ENCODE data around the gene RAB11FIP3. TPM values are rescaled to one million over a fixed set of nuclear protein-coding genes. Genes with fewer than 3 reads are reported as not detected.

RAB11FIP3 gene
- total RNA-seq, 1 experiment from 2014 or later: 35.8 TPM

- ChIA-PET CTCF (no interaction called here), POLR2A (no interaction called here)
- intact Hi-C loops (cut with micrococcal nuclease; ENCODE audit: unreplicated experiment): no loop called here
- no peak overlapping the region for H3K27ac Mint-ChIP-seq (ENCODE audit: unreplicated experiment)
- no peaks in the 10 kb centered on the region for H3K27me3 Mint-ChIP-seq (ENCODE audit: insufficient read depth, unreplicated experiment)
- H3K36me3 Mint-ChIP-seq (ENCODE audit: insufficient read depth, unreplicated experiment): peaks cover 5% of the 10 kb centered on the region
- H3K4me1 ChIP-seq: peaks cover 9% of the 10 kb centered on the region; the same call in 1 of the 2 replicates
- TF ChIP-seq, protein P1, sequence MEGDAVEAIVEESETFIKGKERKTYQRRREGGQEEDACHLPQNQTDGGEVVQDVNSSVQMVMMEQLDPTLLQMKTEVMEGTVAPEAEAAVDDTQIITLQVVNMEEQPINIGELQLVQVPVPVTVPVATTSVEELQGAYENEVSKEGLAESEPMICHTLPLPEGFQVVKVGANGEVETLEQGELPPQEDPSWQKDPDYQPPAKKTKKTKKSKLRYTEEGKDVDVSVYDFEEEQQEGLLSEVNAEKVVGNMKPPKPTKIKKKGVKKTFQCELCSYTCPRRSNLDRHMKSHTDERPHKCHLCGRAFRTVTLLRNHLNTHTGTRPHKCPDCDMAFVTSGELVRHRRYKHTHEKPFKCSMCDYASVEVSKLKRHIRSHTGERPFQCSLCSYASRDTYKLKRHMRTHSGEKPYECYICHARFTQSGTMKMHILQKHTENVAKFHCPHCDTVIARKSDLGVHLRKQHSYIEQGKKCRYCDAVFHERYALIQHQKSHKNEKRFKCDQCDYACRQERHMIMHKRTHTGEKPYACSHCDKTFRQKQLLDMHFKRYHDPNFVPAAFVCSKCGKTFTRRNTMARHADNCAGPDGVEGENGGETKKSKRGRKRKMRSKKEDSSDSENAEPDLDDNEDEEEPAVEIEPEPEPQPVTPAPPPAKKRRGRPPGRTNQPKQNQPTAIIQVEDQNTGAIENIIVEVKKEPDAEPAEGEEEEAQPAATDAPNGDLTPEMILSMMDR (IDR thresholded peaks at IDR 0.05; ENCODE audit: insufficient read depth in 1 of 2, low read depth in 1 of 2, low read length in 1 of 2, severe bottlenecking in 1 of 2, unreplicated experiment in 1 of 2): no peak
- no peaks in the 10 kb centered on the region for H3K36me3 ChIP-seq (ENCODE audit: control insufficient read depth, insufficient read depth, low read length)
- no peaks in the 10 kb centered on the region for H3K9me3 ChIP-seq
- H3K4me3 Mint-ChIP-seq (ENCODE audit: unreplicated experiment): no peak overlapping the region
- BruUV-seq (replicated peaks): no TSS peak
- no peak overlapping the region for H3K4me3 ChIP-seq (ENCODE audit: low read depth, low read length)
- H3K27me3 ChIP-seq (replicated peaks; ENCODE audit: control insufficient read depth, insufficient read depth, low read length): no peaks in the 10 kb centered on the region
- H3K4me1 Mint-ChIP-seq (ENCODE audit: low read depth, unreplicated experiment): no peaks in the 10 kb centered on the region
- DNase-seq: no peak
- H3K9me3 Mint-ChIP-seq (ENCODE audit: unreplicated experiment): no peaks in the 10 kb centered on the region
Measured at GRCh38 chr16:565419-566330, 140.2 kb downstream of the RAB11FIP3 start.

- no peaks in the 10 kb centered on the region for H3K9me3 Mint-ChIP-seq (ENCODE audit: unreplicated experiment)
- peaks cover 9% of the 10 kb centered on the region; the same call in 1 of the 2 replicates for H3K4me1 ChIP-seq
- no TSS peak for BruUV-seq (replicated peaks)
- intact Hi-C loops (cut with micrococcal nuclease; ENCODE audit: unreplicated experiment): no loop called here
- no peak within 1 kb of the TSS for H3K27ac Mint-ChIP-seq (ENCODE audit: unreplicated experiment)
- H3K36me3 ChIP-seq (ENCODE audit: control insufficient read depth, insufficient read depth, low read length): no peaks in the 10 kb centered on the region
- POLR2A ChIA-PET: no interaction called here
- no peak within 1 kb of the TSS for H3K4me3 Mint-ChIP-seq (ENCODE audit: unreplicated experiment)
- CTCF ChIA-PET: no interaction called here
- H3K36me3 Mint-ChIP-seq (ENCODE audit: insufficient read depth, unreplicated experiment): peaks cover 5% of the 10 kb centered on the region
- no peaks in the 10 kb centered on the region for H3K9me3 ChIP-seq
- DNase-seq: no peak
- TF ChIP-seq, protein P1 (IDR thresholded peaks at IDR 0.05; ENCODE audit: insufficient read depth in 1 of 2, low read depth in 1 of 2, low read length in 1 of 2, severe bottlenecking in 1 of 2, unreplicated experiment in 1 of 2): no peak
- H3K4me3 ChIP-seq (ENCODE audit: low read depth, low read length): no peak within 1 kb of the TSS
- peaks cover 10% of the 10 kb centered on the region for H3K4me1 Mint-ChIP-seq (ENCODE audit: low read depth, unreplicated experiment)
- H3K27me3 ChIP-seq (replicated peaks; ENCODE audit: control insufficient read depth, insufficient read depth, low read length): no peaks in the 10 kb centered on the region
- H3K27me3 Mint-ChIP-seq (ENCODE audit: insufficient read depth, unreplicated experiment): no peaks in the 10 kb centered on the region
Measured at GRCh38 chr16:566475-567372, 141.3 kb downstream of the RAB11FIP3 start, which contains the start of gene NHLRC4. NHLRC4 (plus strand) TSS chr16:567005; CDS start chr16:568048, 1,043 bp downstream.

Data from Caco-2 (cell line).